Vagina (tissue), 2 donors: ENCODE data around the gene CALB2. TPM values are rescaled to one million over a fixed set of nuclear protein-coding genes. Genes with fewer than 3 reads are reported as not detected.

Source experiments
- DNase-seq, 2 donors: peaks; one replicate each; pipeline ENCODE4 v3.0.0-alpha.2; 2017; ENCODE audit errors: extremely low spot score in 2 of 2
- H3K27ac ChIP-seq: fragments of 200-600 bp; sonication (generic); one replicate; pipeline ENCODE4 v1.5.1; 2019
- H3K27me3 ChIP-seq: fragments of 200-600 bp; sonication (generic); one replicate; pipeline ENCODE4 v1.5.1; 2019
- H3K36me3 ChIP-seq, 2 donors: fragments of 200-600 bp; sonication (generic); one replicate each; pipeline ENCODE4 v1.5.1; 2017 to 2019
- H3K4me1 ChIP-seq: fragments of 200-600 bp; sonication (generic); one replicate; pipeline ENCODE4 v1.5.1; 2019
- H3K4me3 ChIP-seq, 2 donors: fragments of 200-600 bp; sonication (generic); 1 replicate in 1 of 2; 2 replicates in 1 of 2; pipeline ENCODE4 v1.5.1; 2016 to 2019
- H3K9me3 ChIP-seq: fragments of 200-600 bp; sonication (generic); one replicate; pipeline ENCODE4 v1.5.1; 2019
- CTCF ChIP-seq, 3 experiments: fragments of 450-650 bp in 2 of 3; fragments of 200-600 bp in 1 of 3; sonication (generic) in 1 of 3; IDR thresholded peaks; one replicate each; pipeline ENCODE4 v1.5.1; 2017 to 2019; ENCODE audit warnings: antibody characterized with exemption in 3 of 3, mild to moderate bottlenecking in 2 of 3, moderate library complexity in 2 of 3
- POLR2A ChIP-seq, 2 donors: fragments of 450-650 bp; IDR thresholded peaks; one replicate each; pipeline ENCODE4 v1.6.1; 2017; ENCODE audit warnings: antibody characterized with exemption in 2 of 2, mild to moderate bottlenecking in 2 of 2, moderate library complexity in 2 of 2
- POLR2AphosphoS5 ChIP-seq, 2 donors: sonication (generic); formaldehyde crosslinking; IDR thresholded peaks; one replicate each; pipeline ENCODE4 v1.9.0; 2017; ENCODE audit warnings: antibody characterized with exemption in 2 of 2, mild to moderate bottlenecking in 2 of 2, low read depth in 1 of 2; ENCODE audit not compliant: insufficient read depth in 1 of 2
- intact Hi-C: fragments of 100-400 bp; cut with DNase I; formaldehyde crosslinking; loops from one replicate; pipeline ENCODE4 v1.15.1; 2023
- total RNA-seq: library from RNA; depleted of rRNA; stranded (reverse); fragments of >200 nt; gene quantifications from one replicate; pipeline ENCODE4 v1.2.3, GENCODE V29; 2016

The CALB2 gene
- total RNA-seq, 1 donor from 2014 or later: 3.9 TPM

GRCh38 chr16:71327720-71328119, 30.8 kb upstream of the CALB2 start:
- Histone ChIP-seq H3K27ac (no peak overlapping the region), H3K9me3 (no peaks in the 10 kb centered on the region), H3K27me3 (no peaks in the 10 kb centered on the region), H3K4me3 (no peak overlapping the region), H3K36me3 (no peaks in the 10 kb centered on the region), H3K4me1 (no peaks in the 10 kb centered on the region)
- TF ChIP-seq POLR2AphosphoS5 (IDR thresholded peaks at IDR 0.05; ENCODE audit: insufficient read depth in 1 of 2, low read depth in 1 of 2): no peak
- TF ChIP-seq CTCF (IDR thresholded peaks at IDR 0.05): no peak
- no peak for TF ChIP-seq POLR2A (IDR thresholded peaks at IDR 0.05)
- intact Hi-C loops: no loop called here
- no peak for DNase-seq

DNA sequence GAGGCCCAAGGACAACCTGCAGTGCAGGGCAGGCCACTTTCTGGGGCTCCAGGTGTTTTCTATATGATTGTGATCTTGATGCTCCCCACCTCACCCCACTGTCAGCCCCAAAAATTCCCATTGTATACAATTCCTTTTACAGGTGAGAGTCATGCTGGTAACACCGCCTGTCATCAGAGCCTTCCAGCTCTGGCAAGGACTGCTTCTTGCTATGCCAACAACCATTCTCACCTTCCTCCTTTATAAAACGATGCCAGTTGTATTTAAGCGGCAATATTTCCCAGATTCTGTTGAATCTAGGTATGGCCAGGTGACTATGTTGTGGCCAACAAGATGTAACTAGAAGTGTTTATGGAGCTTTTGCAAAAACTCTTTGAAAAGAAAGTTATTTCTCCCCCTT, 30.4 kb upstream of the CALB2 start:
- no peak for TF ChIP-seq POLR2A (IDR thresholded peaks at IDR 0.05)
- TF ChIP-seq POLR2AphosphoS5 (IDR thresholded peaks at IDR 0.05; ENCODE audit: insufficient read depth in 1 of 2, low read depth in 1 of 2): no peak
- TF ChIP-seq CTCF (IDR thresholded peaks at IDR 0.05): no peak
- Histone ChIP-seq H3K9me3 (no peaks in the 10 kb centered on the region), H3K4me3 (no peak overlapping the region), H3K27me3 (no peaks in the 10 kb centered on the region), H3K4me1 (no peaks in the 10 kb centered on the region), H3K27ac (no peak overlapping the region), H3K36me3 (no peaks in the 10 kb centered on the region)
- intact Hi-C loops: no loop called here
- DNase-seq: no peak

GRCh38 chr16:71337631-71338030, 20.9 kb upstream of the CALB2 start:
- DNase-seq: no peak
- H3K27ac ChIP-seq: no peak overlapping the region
- H3K4me1 ChIP-seq: no peaks in the 10 kb centered on the region
- intact Hi-C loops: no loop called here
- no peaks in the 10 kb centered on the region for H3K36me3 ChIP-seq
- H3K9me3 ChIP-seq: no peaks in the 10 kb centered on the region
- H3K4me3 ChIP-seq: no peak overlapping the region
- no peaks in the 10 kb centered on the region for H3K27me3 ChIP-seq
- TF ChIP-seq POLR2AphosphoS5 (IDR thresholded peaks at IDR 0.05; ENCODE audit: insufficient read depth in 1 of 2, low read depth in 1 of 2) (no peak), POLR2A (IDR thresholded peaks at IDR 0.05) (no peak), CTCF (IDR thresholded peaks at IDR 0.05) (no peak)

GRCh38 chr16:71338193-71338592, 20.3 kb upstream of the CALB2 start:
- Histone ChIP-seq H3K4me1 (no peaks in the 10 kb centered on the region), H3K9me3 (no peaks in the 10 kb centered on the region), H3K4me3 (no peak overlapping the region), H3K27me3 (no peaks in the 10 kb centered on the region), H3K27ac (no peak overlapping the region), H3K36me3 (no peaks in the 10 kb centered on the region)
- peak in 1 of 2 donors; percentile 22 for DNase-seq
- TF ChIP-seq POLR2AphosphoS5 (IDR thresholded peaks at IDR 0.05; ENCODE audit: insufficient read depth in 1 of 2, low read depth in 1 of 2): no peak
- intact Hi-C loops: no loop called here

DNA sequence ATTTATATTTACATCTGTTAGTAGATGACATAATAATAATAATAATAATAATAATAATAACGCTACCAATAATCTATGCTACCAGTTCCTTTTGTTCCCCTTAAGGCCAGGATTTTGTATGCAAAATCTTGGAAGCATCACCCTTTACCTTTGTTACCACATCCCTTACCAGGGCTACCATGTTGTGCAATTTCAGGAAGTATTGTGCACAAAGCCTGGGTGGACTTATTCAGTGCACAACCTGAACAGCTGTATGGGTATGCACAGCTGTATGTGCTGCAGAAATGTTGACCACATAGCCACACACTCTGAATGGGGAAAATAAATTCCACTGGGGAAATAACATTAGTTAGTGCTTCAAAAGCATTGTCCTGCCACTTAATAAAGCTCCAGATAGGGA, 19.9 kb upstream of the CALB2 start:
- no peak overlapping the region for H3K27ac ChIP-seq
- no peaks in the 10 kb centered on the region for H3K9me3 ChIP-seq
- no peaks in the 10 kb centered on the region for H3K36me3 ChIP-seq
- no peaks in the 10 kb centered on the region for H3K4me1 ChIP-seq
- TF ChIP-seq POLR2A (IDR thresholded peaks at IDR 0.05) (no peak), POLR2AphosphoS5 (IDR thresholded peaks at IDR 0.05; ENCODE audit: insufficient read depth in 1 of 2, low read depth in 1 of 2) (no peak), CTCF (IDR thresholded peaks at IDR 0.05) (no peak)
- intact Hi-C loops: no loop called here
- no peak overlapping the region for H3K4me3 ChIP-seq
- no peaks in the 10 kb centered on the region for H3K27me3 ChIP-seq
- no peak for DNase-seq
